Dermis blood vessel endothelial cell (primary cell): ENCODE measurements around the gene PLXNB2. TPM values are rescaled to one million over a fixed set of nuclear protein-coding genes. Genes with fewer than 3 reads are reported as not detected.
"Not testable (repeated sequence)": the region's sequence is repeated elsewhere in the genome, so short reads cannot be mapped to it uniquely, and the experiment has no call there.

Experiments
- DNase-seq: peaks from one replicate; pipeline ENCODE4 v3.0.0; 2010
- total RNA-seq: library from RNA; depleted of rRNA; stranded (reverse); fragments of >200 nt; gene quantifications from 2 replicates; pipeline ENCODE4 v1.2.3, GENCODE V29; 2014

Gene PLXNB2
- total RNA-seq, 1 donor from 2014 or later: 96.1 TPM

DNA sequence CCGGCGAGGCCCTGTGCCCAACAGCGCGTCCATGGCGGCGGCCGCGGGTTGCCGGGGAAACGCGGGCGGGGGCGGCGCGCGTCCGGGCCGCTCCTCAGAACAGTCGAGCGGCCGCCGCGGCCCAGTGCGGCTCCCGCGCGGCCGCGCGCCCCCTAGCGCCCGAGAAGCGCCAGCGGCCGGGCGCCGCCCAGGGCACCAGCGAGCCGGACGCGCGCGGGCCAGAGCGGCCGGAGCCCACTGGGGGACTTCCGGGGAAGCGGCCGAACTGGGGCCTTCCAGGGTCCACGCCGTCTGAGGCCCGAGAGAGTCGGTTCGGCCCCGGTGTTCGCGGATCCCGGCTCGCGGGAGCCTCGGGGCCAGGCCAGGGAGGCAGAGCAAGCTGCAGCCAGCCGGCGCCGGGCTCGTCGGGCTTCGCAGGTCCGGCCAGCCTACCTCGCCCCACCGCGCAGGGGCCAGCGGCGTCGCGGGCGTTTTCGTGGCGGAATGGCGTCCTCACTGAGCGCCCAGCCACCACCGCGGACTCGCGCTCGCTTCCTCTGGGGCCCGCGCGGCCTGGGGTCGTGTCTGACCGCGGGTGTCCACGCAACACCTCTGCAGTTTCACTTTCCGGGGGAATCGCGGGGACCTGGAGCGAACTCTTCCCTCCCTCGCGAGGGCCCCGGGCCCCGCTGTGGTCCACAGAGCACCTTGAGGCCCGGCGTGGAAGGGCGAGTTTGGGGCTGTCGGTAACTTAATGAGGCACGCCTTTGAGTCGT, 19.7 kb upstream of the PLXNB2 start, which contains the start of gene DENND6B:
Gene DENND6B, minus strand, starts transcription at position 57 of the 755 bp plus-strand sequence. Its CDS starts 24 bp downstream, at position 33.
- DNase-seq: peak; percentile 87

DNA sequence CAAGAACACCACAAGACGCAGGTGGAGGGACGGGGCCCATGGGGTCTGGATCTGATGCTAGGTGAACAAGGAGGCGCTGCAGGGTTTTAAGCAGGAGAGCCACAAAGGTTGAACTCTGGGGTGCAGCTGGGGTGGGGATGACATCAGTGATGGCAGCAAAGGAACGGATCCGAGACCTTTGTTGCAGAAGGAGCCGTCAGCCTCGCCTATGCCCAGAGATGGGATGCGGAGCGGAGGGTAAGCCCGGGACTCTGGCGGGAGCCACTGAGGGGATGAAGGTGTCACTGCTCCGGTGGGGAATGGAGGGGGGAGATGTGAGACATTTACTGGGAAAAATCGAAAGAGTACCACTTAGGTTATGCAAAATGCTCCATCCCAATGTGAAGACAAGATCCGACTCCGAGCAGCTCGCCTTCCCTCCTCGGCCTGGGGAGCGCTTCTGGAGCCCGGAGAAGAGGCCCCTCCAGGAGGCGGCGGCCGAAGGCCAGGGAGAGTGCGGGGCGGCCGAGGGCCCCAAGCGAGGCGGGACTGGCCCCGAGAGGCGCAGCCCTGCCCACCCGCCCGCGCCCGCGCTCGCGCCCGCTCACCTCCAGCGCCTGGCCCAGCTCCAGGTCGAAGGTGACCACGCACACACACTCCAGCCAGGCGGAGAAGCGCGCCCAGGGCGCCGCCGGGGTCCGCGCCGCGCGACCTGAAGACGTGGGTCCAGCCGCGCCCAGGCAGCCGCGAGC, 18.9 kb upstream of the PLXNB2 start:
- no peak for DNase-seq

DNA sequence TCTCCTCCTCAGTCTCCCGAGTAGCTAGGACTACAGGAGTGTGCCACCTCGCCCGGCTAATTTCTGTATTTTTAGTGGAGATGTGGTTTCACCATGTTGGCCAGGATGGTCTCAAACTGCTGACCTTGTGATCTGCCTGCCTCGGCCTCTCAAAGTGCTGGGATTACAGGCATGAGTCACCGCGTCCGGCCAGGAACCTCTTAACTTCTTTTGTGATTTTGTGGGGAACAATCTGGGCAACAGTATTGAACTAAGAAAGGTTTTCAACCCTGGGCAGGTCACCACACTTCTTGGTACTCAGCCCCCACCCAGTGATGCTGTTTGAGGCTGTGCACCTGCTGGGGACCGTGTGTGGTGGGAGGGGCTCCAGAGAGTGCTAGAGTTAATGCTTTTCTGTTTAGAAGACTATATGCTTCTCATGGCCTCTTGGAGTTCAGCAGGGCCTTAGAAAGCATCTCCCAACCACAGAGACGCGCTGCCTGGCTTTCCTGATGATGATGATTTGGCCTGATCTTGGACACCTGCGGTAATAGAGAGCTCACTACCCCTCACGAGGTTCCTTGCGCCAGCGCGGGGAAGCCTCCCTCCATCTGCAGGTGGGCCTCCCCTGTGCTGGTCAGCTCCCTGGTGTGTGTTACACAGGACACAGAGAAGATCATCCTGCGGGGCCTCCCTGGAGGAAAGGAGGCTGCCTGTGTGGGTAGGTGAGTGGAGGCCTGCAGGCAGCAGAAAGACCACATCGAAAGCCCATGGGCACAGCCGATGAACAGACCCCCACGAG, 18.2 kb upstream of the PLXNB2 start:
- DNase-seq: no peak

DNA sequence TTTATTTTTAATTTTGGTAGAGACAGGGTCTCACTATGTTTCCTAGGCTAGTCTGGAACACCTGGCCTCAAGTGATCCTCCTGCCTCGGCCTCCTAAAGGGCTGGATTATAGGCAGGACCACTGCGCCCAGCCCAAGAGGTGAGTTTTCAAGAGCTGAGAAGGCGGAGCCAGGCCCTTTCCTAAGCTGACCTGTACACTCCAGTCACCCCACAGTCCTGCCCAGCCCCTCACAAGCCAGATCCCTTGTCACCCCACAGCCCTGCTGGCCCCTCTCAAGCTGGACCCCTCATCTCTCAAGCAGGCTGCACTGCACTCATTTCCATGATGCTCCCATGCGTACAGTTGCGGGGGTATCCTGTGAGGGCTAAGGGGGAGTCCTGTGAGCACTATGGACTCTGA, 16.5 kb upstream of the PLXNB2 start:
- DNase-seq: no peak

DNA sequence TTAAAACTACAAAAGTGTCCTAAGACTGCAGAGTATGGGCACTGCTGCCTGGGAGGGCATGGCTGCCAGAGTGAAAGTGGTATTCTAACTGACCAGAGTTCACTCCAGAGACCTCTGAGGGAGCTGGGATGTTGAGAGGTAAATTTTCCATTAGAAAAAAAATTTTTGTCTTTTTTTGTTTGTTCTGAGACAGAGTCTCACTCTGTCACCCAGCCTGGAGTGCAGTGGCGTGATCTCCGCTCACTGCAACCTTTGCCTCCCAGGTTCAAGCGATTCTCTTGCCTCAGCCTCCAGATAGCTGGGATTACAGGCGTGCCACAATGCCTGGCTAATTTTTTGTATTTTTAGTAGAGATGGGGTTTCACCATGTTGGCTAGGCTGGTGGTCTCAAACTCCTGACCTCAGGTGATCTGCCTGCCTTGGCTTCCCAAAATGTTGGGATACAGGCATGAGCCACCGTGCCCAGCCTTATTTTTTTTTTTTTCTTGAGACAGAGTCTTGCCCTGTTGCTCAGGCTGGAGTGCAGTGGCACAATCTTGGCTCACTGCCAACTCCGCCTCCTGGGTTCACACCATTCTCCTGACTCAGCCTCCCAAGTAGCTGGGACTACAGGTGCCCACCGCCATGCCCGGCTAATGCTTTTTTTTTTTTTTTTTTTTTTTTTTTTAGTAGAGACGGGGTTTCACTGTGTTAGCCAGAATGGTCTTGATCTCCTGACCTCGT, 15.1 kb upstream of the PLXNB2 start:
- not testable (repeated sequence) for DNase-seq

DNA sequence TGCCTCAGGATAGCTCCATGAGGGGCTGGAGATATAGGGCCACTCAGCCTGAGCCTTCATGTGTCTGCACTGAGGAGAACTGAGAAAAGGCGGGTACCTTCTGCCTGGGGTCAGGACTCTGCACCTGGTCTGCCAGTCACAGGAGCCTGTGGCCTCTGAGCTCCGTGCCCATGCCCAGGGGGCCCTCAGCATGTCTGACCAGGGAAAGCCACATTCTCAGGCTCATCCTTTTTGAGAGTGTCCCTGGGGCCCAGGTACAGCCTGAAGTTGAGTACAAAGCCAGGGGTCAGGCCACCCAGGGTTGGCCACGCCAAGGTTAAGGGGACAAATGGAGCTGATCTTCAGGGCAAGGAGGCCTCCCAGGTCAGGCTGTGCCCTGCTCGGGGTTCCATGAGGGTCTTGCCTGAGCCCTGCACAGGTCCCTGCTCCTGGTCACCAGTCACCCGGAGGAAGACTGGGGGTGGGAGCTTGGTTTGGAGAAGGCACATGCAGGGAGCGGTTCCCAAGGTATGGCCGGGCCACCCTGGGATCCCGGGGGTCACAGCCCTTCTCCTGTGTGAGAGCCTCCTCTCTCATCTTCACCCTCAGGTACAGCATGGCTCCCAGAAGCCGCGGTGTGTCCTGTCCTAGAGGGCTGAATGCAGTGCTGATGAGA, 13.4 kb upstream of the PLXNB2 start:
- DNase-seq: no peak

DNA sequence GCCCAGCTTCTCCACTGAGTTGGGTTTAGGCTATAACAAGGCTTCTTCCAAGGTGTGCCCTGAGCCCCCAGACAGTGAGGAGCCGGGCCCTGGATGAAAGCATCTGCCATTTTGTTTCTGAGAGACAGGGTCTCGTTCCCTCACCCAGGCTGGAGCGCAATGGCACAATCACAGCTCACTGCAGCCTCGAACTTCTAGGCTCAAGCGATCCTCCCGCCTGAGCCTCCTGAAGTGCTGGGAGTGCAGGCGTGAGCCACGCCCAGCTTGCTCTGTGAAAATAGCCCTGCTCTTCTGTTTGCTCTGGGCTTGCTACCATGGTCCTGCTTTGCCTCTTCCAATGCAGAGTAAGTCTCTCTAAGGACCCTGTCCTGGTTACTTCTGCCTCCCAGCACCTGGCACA, 12.7 kb upstream of the PLXNB2 start:
- DNase-seq: no peak

DNA sequence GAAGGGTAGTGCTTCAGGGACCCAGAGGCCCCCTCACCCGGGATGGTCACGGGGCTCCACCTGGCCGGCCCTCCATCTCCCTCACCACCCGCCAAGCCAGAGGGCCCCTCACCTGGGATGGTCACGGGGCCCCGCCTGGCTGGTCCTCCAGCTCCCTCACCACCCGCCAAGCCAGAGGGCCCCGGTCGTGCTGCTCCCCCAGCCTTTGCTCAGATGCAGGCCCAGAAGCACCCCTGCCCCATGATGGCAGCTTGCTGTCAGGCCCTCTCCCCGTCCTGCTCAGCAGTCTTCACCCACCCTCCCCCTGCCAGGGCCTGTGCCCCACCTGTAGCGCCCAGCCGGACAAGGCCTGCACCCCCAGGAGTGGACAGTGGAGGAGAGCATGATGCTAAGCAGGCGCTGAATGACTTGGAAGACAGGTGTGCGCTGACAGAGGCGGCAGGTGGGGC, 12.1 kb upstream of the PLXNB2 start:
- DNase-seq: no peak

DNA sequence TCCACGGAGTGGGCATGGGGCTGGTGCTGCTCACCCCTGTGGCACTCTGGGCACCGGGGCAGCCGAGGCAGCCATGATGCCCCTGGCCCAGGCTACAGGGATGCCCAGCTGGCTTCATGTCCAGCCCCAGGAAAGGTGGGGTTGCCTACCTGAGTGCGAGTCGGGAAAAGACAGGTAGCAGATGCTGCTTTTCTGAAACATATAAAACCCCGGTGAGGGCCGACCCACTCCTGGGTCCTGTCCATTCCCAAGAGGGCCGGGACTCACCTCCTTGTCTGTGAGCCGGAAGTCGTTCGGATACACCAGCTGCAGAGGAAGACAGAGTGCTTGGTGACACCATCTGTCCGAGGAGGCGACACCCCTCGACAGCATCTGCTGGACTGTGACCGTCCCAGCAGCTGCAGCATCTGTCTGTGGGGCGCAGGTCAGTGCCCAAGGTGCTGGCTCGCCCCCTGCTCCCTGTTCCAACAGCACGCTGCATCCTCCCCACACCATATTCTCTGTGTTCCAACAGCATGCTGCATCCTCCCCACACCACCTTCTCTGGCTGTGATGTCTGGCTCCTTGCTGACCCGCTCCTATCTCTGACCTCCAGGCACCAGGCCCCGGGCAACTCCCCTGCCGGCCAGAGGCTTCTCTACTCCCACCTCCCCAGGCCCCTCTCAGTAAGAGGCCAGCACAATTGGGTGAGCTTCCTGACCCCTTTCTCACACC, 11.4 kb upstream of the PLXNB2 start:
- DNase-seq: no peak

DNA sequence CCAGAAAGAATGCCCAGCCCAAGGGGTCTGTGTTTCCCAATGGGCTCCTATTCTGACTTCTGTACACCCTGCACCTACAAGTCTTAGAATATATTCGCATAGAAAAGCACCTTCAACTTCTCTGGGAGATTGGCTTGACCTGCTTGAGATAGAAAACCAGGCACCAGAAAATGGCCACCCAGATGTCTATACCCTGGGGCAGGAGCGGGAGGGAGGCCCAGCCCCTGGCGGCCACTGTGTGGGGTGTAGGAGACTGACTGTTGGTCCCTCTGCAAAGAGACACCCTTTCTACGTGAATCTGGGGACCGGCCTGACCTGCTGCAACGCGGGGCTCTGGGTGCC, 10.9 kb upstream of the PLXNB2 start:
- DNase-seq: no peak

DNA sequence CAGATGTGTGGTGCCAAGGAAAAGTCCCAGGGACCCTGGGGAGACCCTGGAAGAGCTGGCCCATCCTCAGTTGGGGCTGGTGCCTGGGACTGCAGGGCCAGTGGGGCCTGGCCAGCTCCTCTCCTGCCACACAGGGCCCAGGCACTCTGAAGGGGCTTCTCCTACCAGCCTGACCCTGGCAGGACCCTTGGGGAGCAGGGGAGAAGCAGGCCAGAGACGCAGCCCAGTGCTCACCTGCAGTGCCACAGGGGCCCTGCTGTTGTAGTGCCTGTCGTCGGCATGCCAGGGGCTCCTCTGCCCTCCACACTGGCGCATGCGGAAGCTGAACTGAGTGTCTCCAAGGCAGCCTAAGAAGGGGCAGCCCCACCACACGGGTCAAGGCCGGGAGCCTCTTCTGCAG, 10.2 kb upstream of the PLXNB2 start:
- no peak for DNase-seq

DNA sequence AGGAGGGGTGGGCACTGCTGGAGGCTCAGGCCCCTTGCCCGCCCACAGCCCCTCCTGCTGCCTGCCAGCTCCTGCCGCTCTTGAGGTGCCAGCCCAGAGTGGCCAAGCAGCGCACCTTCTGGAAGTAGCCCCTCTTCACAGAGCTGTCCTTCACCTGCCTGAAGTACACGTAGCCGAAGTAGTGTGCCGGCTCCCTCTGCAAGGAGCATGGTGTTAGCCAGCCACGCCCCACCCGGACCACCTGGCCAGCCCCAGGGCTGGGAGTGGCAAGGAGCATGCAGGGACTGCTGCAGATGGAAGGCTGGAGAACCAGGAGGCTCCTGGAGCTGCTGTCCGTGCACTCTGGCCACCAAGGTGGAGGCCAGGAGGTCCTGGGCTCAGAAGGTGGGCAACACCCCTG, 9.7 kb upstream of the PLXNB2 start:
- DNase-seq: no peak

DNA sequence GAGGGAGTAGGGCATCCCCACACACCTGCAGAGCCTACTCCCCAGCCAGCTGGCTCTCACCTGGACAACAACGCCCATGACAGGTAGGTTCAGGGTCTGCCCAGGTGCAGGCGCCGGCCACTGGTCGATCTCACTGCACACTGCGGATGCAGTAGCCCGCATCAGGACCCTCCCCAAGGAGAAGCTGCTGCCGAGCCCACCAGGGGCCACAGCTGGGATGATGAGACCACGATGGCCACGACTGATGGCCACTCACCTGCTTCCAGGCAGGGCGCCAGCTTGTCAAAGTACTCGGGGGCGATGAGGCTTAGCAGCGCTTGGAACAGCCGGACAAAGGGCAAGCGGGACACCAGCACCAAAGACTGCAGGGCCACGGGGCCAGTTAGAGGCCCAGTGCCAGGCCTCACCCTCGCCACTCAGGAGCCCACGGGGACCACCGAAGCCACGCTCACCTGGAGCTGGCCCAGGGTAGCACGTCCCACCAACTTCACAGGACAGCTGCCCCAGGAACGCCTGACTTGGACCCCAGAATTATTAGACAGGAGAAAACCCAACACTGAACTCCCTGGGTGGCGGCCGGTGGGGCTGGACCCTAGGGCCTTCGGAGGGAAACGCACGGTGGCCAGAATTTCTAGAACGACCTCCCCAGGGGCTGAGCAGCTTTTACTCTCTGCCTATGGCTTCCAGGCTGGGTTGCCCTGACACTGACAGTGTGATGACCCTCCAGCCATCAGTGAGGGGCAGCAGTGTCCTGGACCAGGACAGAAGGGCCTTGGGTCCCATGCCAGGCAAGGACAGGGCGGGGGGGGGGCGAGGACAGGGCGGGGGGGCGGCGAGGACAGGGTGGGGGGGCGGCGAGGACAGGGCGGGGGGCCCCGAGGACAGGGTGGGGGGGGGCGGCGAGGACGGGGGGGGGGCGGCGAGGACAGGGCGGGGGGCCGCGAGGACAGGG, 8.9 kb upstream of the PLXNB2 start:
- DNase-seq: no peak

DNA sequence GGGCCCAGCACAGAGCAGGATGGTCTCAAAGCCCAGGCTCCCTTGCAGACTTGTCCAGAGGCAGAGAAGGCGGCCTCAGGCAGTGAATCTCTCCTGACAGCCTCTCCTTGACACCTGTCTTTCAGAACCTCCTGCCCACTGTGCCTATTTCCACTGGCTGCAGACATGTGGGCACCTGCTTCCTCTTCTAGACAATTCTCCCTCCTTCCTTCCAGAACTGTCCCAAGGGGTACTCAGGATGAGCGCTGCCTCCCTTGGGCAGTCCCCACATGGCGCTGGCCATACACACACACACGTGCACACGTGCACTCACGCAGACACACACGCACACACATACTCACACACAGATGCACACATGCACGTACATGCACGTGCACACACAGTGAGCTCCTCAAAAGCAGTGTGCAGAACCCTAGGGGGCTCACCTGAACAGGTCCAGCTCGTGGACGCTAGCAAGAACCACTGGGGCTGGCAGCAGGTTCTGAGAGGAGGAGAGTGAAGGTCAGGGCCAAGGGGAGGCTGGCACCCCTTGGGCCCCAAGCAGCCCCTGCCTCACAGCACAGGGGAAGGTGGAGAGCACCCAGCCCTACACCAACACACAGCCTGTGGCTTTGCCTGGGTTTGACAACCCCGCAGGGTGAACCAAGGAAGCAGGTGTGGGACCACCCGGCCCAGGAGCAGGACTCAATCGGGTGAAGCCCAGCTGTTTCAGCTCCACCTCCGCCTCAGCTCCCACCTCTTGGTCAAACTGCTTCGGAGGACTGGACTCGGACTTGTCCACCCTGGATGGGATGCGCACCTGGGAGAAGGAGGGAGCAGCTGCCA, 8.1 kb upstream of the PLXNB2 start:
- DNase-seq: no peak

DNA sequence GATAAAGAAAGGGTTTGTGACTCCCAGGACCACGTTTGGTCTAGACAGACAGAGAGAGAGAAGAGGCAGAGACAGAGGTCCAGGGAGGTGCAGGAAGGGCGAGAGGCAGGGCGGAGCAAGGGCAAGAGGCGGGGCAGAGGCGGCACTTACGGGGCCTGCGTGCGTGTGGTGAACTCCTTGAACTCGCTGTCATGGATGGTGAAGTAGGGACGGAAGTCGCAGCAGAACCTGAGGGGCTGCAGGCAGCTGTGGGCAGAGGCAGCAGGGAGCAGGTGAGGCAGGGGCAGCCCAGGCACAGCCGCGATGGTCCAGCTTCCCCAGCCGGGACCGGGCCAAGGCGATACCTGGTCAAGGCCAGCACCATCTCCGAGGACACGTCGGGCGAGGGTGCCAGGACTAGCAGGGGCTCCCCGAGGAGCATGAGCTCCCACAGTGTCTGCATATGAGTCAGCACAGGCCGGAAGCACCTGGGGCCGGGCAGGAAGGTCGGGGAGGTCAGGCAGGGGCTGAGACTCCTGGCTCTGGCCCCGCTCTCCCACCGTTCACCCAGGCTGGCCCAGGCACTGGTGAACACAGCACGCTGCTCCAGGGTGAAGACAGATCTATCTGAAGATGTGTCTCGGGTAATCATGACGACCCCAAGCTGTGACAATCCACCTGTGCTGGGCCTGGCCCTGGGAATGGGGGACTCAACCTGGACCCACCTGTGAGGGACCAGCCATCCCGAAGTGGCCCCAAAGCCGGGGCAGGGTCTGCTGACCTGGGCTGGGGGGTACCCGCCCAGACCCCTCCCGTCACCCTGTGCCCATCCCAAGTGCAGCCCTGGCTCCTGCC, 7.2 kb upstream of the PLXNB2 start:
- peak; percentile 70 for DNase-seq

DNA sequence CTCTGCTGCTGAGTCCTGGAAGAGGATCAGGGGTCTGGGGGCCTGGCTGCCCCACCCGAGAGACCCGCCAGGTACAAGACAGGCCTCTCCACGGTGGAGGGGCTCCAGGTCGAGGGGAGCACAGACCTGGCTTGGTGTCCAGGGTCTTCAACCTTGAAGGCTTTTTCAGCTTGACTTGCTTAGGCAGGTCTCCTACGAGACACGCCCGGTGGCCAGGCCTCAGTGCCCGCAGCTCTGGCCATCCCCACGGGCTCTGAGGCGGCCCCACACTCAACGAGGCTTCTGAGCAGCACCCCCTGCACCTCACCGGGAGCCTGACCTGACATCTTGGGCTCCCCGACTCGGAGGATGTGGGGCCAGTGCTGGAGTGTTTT, 6.6 kb upstream of the PLXNB2 start:
- no peak for DNase-seq

DNA sequence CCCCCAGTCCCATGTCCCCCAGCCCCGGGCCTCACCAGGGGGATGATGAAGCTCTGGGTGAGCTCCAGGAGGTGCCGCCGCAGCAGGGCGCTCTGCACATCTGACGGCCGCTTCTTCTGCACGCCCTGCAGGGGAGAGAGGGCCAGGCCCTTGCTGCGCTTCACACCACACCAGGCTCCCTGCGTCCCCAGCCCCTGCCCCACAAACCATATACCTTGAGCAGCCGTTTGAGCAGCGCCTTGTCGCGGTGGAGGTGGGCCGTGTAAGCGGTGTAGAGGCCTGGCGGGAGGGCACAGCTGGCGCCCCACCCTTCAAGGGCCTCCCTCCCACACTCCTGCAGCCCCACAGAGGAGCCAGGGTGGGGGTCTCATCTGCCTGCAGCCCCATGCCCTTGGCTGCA, 6.2 kb upstream of the PLXNB2 start:
- no peak for DNase-seq

DNA sequence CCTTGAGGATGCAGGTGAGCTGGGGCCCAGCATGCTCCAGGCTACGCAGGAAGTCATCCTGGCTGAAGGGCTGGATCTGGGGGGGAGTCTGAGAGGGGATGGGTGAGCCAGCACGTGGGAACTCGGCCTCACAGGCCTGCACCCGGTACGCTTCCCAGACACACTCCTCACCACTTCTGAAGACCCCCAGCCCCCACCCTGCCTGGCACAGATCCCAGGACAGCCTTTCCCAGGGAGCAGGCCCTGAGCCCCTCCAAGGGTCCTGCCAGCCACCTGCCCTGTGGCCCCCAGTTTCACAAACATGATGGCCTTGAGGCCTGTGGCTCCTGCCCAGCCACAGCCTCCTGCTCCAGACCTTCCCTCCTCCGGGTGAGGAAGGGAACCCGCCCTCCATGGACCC, 5.6 kb upstream of the PLXNB2 start:
- DNase-seq: no peak

DNA sequence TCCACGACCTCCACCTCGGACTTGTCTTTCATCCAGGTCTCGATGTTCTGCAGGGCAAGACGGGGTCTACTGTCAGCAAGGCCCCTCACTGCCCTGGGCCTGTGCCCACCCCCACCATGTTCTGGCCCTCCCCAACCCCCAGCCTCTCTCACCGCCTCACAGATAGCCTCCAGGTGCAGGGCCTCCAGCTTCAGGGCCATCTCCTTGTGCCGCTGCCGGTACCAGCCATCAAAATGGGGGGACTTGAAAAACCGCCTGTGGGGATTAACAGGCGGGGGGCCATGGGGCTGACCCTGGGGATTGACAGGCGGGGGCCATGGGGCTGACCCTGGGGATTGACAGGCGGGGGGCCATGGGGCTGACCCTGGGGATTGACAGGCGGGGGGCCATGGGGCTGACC, 4.9 kb upstream of the PLXNB2 start:
- DNase-seq: no peak
